PC-3 (cell line): ENCODE results near the gene FSD1. TPM values are rescaled to one million over a fixed set of nuclear protein-coding genes. Genes with fewer than 3 reads are reported as not detected.

Experiments used
- ATAC-seq: fragments of 200-7000 bp; cut with Tn5 transposase; 2 replicates; pipeline ENCODE4 v1.9.1; 2020; ENCODE audit warnings: mild to moderate bottlenecking, moderate library complexity
- BruUV-seq: library from RNA; stranded (reverse); fragments of 400-500 nt; replicated peaks from 2 replicates; lab custom pipeline; 2021; lab: Mats Ljungman, UMichigan
- CTCF ChIA-PET: fragments of 300-600 bp; sonication (Branson Sonifier 250); formaldehyde crosslinking; loops from one replicate; lab custom pipeline; 2022; ENCODE audit warnings: antibody characterized with exemption; lab: Charles Lee
- POLR2A ChIA-PET: fragments of 300-600 bp; sonication (Branson Sonifier 250); formaldehyde crosslinking; loops from one replicate; lab custom pipeline; 2022; ENCODE audit warnings: antibody characterized with exemption; ENCODE audit not compliant: unreplicated experiment; lab: Charles Lee
- DNase-seq: peaks from one replicate; pipeline ENCODE4 v3.0.0-alpha.2; 2015
- H2AFZ ChIP-seq: fragments of 300-600 bp; sonication (generic); 2 replicates; pipeline ENCODE4 v1.6.0; 2016; ENCODE audit warnings: antibody characterized with exemption, low read length
- H3F3A ChIP-seq: fragments of 300-600 bp; sonication (generic); one replicate; pipeline ENCODE4 v1.6.0; 2017; ENCODE audit warnings: antibody characterized with exemption, low read length, control low read depth, mild to moderate bottlenecking; ENCODE audit not compliant: unreplicated experiment
- H3K27ac ChIP-seq: fragments of 300-600 bp; sonication (generic); 2 replicates; pipeline ENCODE4 v1.5.1; 2016; ENCODE audit warnings: mild to moderate bottlenecking, low read length
- H3K27me3 ChIP-seq: fragments of 300-600 bp; sonication (generic); 2 replicates; pipeline ENCODE4 v1.6.1; 2016; ENCODE audit warnings: low read length, mixed read lengths
- H3K36me3 ChIP-seq: fragments of 300-600 bp; sonication (generic); 2 replicates; pipeline ENCODE4 v1.6.1; 2016; ENCODE audit warnings: low read depth, mixed run types, low read length, mixed read lengths
- H3K4me1 ChIP-seq: fragments of 300-600 bp; sonication (generic); 2 replicates; pipeline ENCODE4 v1.5.1; 2016; ENCODE audit warnings: low read length; ENCODE audit not compliant: insufficient read depth
- H3K4me2 ChIP-seq: fragments of 300-600 bp; sonication (generic); 2 replicates; pipeline ENCODE4 v1.6.0; 2016; ENCODE audit warnings: low read length
- H3K4me3 ChIP-seq: fragments of 300-600 bp; sonication (generic); 2 replicates; pipeline ENCODE4 v1.5.1; 2016; ENCODE audit warnings: mild to moderate bottlenecking, low read length, mixed read lengths
- H3K79me2 ChIP-seq: fragments of 300-600 bp; sonication (generic); 2 replicates; pipeline ENCODE4 v1.6.1; 2017; ENCODE audit warnings: low read length, mixed read lengths
- H3K9ac ChIP-seq: fragments of 300-600 bp; sonication (generic); 2 replicates; pipeline ENCODE4 v1.6.0; 2016; ENCODE audit warnings: mild to moderate bottlenecking, low read length
- H3K9me2 ChIP-seq: fragments of 300-600 bp; sonication (generic); replicated peaks from 2 replicates; pipeline ENCODE4 v1.6.1; 2016; ENCODE audit warnings: mixed run types, low read length, mixed read lengths
- H3K9me3 ChIP-seq: fragments of 300-600 bp; sonication (generic); 2 replicates; pipeline ENCODE4 v1.6.1; 2016; ENCODE audit warnings: low read length, mixed read lengths
- H4K20me1 ChIP-seq: fragments of 300-600 bp; sonication (generic); 2 replicates; pipeline ENCODE4 v1.6.1; 2016; ENCODE audit warnings: low read length, mixed read lengths
- EZH2 ChIP-seq: fragments of 300-600 bp; sonication (generic); IDR thresholded peaks from one replicate; pipeline ENCODE4 v1.6.1; 2017; ENCODE audit warnings: antibody characterized with exemption, mild to moderate bottlenecking, low read length; ENCODE audit not compliant: unreplicated experiment
- EZH2phosphoT487 ChIP-seq: fragments of 300-600 bp; sonication (generic); IDR thresholded peaks from 2 replicates; pipeline ENCODE4 v1.6.1; 2018; ENCODE audit warnings: mild to moderate bottlenecking, antibody characterized with exemption, low read length, borderline replicate concordance
- intact Hi-C: fragments of 100-400 bp; cut with micrococcal nuclease; formaldehyde crosslinking; loops from 2 replicates; pipeline ENCODE4 v1.9.0; 2023
- total RNA-seq: library from RNA; depleted of rRNA; stranded (reverse); fragments of >200 nt; gene quantifications from 2 replicates; pipeline ENCODE4 v1.2.3, GENCODE V29; 2014
- TF ChIP-seq, protein P1 (sequence below): fragments of 300-600 bp; sonication (generic); conservative IDR thresholded peaks from 2 replicates; pipeline ENCODE4 v1.5.1; 2017; ENCODE audit warnings: antibody characterized with exemption, low read depth, mild to moderate bottlenecking, low read length

The FSD1 gene
- total RNA-seq, 1 experiment from 2014 or later, result 8.7 TPM

DNA sequence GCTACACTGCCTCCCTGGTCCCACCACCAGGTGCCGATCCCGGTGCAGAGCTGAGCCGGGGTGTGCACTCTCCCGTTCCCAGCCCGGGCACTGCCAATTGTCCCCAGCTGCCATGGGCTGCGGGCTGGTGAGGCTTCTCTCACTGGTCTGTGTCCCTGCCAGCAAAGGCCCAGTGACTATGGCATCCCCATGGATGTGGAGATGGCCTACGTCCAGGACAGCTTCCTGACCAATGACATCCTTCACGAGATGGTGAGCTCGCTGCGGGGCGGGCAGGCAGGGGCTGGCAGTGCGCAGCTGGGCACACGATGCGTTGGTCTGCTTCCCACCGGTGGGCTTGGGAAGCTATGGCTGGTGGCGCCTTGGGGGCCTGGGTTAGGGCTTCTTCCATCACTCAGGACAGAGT is 53.5 kb downstream of the FSD1 start:
- ATAC-seq (no peak), DNase-seq (no peak)
- Histone ChIP-seq H3K27ac (no peak overlapping the region), H3K4me2 (no peak overlapping the region), H3K79me2 (no peaks in the 10 kb centered on the region), H2AFZ (no peak overlapping the region), H3K9me3 (no peaks in the 10 kb centered on the region), H3F3A (no peaks in the 10 kb centered on the region), H3K4me3 (no peak overlapping the region), H3K4me1 (no peaks in the 10 kb centered on the region), H3K27me3 (no peaks in the 10 kb centered on the region), H3K9ac (no peak overlapping the region), H3K9me2 (no peaks in the 10 kb centered on the region), H3K36me3 (peaks cover 3% of the 10 kb centered on the region; the same call in 1 of the 2 replicates), H4K20me1 (no peaks in the 10 kb centered on the region)
- BruUV-seq, result no TSS peak
- CTCF ChIA-PET, result no interaction called here
- POLR2A ChIA-PET, result no interaction called here
- intact Hi-C loops, result no loop called here
- TF ChIP-seq EZH2phosphoT487 (no peak), EZH2 (no peak)
- TF ChIP-seq, protein P1, sequence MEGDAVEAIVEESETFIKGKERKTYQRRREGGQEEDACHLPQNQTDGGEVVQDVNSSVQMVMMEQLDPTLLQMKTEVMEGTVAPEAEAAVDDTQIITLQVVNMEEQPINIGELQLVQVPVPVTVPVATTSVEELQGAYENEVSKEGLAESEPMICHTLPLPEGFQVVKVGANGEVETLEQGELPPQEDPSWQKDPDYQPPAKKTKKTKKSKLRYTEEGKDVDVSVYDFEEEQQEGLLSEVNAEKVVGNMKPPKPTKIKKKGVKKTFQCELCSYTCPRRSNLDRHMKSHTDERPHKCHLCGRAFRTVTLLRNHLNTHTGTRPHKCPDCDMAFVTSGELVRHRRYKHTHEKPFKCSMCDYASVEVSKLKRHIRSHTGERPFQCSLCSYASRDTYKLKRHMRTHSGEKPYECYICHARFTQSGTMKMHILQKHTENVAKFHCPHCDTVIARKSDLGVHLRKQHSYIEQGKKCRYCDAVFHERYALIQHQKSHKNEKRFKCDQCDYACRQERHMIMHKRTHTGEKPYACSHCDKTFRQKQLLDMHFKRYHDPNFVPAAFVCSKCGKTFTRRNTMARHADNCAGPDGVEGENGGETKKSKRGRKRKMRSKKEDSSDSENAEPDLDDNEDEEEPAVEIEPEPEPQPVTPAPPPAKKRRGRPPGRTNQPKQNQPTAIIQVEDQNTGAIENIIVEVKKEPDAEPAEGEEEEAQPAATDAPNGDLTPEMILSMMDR, result no peak

DNA sequence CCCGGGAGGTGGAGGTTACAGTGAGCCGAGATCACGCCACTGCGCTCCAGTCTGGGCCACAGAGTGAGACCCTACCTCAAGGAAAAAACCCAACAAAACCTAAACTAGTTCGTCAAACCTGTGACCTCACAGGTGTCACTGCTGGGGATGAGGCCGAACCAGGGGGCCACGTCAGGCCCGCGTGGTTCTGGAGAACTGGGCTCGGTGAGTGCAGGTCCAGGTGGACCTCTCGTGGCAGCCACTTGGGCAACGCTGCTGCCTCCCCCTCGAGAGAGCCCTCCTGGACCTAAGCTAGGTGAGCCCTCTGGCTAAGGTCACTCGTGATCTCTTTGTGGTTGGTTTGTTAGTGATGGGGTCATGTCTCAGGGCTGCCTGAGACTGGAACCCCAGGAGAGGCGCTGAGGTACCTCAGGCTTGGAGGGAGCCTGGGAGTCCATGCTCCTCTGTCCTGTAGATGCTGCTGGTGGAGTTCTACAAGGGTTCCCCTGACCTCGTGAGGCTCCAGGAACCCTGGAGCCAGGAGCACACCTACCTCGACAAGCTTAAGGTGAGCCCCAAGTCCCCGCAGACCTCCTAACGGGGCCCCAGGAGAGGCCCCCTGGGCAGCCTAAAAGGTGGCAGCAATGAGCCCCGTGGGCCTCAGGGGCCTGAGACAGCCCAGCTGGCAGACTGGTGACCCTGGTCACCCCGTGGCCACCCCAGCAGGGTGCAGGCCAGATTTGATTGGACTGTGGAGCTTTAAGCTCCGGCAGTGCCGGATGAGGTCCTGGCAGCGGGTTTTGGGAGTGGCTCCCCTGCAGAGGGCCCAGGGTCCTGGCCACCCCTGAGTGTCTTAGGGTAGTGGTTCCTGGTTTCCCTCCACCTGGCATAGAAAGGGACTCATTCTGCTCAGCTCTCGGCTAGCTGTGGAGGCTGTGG is 54.6 kb downstream of the FSD1 start:
- Histone ChIP-seq H3K27ac (no peak overlapping the region), H3K4me3 (no peak overlapping the region), H3K4me2 (no peak overlapping the region), H4K20me1 (no peaks in the 10 kb centered on the region), H3F3A (no peaks in the 10 kb centered on the region), H3K9ac (no peak overlapping the region), H3K9me3 (no peaks in the 10 kb centered on the region), H3K27me3 (no peaks in the 10 kb centered on the region), H3K4me1 (no peaks in the 10 kb centered on the region), H2AFZ (no peak overlapping the region), H3K36me3 (peaks cover 3% of the 10 kb centered on the region; the same call in 1 of the 2 replicates), H3K79me2 (no peaks in the 10 kb centered on the region), H3K9me2 (no peaks in the 10 kb centered on the region)
- ChIA-PET CTCF (no interaction called here), POLR2A (no interaction called here)
- no TSS peak for BruUV-seq
- ATAC-seq (no peak), DNase-seq (no peak)
- intact Hi-C loops, result no loop called here
- no peak for TF ChIP-seq EZH2
- TF ChIP-seq, protein P1, result no peak
- TF ChIP-seq EZH2phosphoT487, result no peak

GRCh38 chr19:4359627-4360000 is 55.2 kb downstream of the FSD1 start:
- Histone ChIP-seq H4K20me1 (no peaks in the 10 kb centered on the region), H3K27me3 (no peaks in the 10 kb centered on the region), H3K9me3 (no peaks in the 10 kb centered on the region), H2AFZ (no peak overlapping the region), H3K36me3 (peaks cover 3% of the 10 kb centered on the region; the same call in 1 of the 2 replicates), H3F3A (no peaks in the 10 kb centered on the region), H3K4me2 (no peak overlapping the region), H3K4me1 (no peaks in the 10 kb centered on the region), H3K9me2 (no peaks in the 10 kb centered on the region), H3K79me2 (no peaks in the 10 kb centered on the region), H3K9ac (no peak overlapping the region), H3K4me3 (no peak overlapping the region), H3K27ac (no peak overlapping the region)
- no peak for DNase-seq
- CTCF ChIA-PET, result no interaction called here
- ATAC-seq, result no peak
- no TSS peak for BruUV-seq
- TF ChIP-seq EZH2phosphoT487, result no peak
- TF ChIP-seq EZH2, result no peak
- TF ChIP-seq, protein P1, result no peak
- intact Hi-C loops, result no loop called here
- POLR2A ChIA-PET, result no interaction called here
